Measurements from ENCODE around the gene STIMATE.

The STIMATE gene

DNA sequence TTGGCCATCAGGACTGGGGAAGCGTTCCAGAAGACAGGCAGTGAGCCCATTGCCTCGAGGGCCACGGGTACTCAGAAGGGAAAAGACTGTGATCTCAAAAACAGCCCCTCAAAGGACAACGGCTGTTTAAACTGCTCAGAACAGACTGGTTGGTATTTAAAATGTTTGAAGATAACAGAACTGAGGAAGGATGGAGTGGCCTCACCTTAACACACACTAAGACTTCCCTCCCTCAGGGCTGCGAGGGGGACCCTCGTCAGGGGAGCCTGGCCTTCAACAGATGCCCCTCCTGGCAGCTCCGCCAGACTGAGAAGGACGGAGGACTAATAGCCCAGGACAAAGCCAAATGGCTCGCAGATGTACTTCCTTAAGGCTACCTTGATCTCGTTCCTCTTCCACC lies 2.6 kb downstream of the STIMATE start:
- no peak for DNase-seq (ENCODE audit: low spot score)

DNA sequence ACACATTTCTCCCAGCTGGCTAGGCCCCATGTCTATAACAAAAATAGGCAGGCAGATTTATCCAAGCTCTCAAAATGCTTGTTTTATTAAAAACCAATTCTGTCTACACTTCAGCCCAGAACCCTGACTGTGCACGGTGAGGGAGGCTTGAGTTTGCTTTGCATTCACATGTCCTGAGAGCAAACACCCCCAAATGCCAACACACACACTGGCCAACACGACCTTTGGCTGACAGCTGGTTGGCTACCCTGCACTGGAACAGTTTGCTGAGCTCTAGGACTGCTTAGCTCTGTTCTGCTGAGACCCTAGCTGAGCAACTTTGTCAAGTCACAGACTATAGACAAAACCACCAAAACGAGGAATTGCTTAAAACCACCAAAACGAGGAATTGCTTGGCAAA lies 3.6 kb downstream of the STIMATE start:
- DNase-seq (ENCODE audit: low spot score), result no peak

DNA sequence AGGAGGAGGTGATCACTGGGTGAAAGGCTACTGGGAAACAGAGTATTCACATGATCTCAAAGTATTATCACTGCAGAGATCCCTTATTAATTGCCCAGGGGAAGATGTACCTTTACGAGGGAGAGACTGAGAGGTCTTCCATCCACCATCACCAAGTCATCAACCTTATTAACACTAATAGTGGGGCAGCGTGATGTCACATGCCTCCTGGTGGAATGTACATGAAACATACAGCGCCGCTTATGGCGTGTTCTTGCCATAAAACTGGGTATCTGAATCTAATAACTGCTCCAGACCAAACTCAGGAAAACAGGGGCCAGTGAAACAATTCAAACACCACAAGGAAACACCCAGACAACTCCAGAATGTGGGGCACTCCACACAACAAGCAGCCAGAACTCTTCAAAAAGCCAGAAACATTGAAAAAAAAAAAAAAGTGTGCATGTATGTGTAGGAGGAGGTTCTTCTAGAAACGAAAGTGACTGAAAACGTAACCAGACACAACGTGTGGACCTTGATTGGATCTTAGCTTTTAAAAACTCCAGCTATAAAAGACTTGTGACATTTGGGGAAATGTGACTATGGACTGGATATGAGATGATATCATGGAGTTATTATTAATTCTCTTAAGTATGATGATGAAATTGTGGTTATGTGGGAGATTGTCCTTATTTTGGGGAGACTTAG lies 4.6 kb downstream of the STIMATE start:
- no peak for DNase-seq (ENCODE audit: low spot score)

GRCh38 chr3:52892290-52892624 lies 5.1 kb downstream of the STIMATE start:
- DNase-seq (ENCODE audit: low spot score), result no peak

DNA sequence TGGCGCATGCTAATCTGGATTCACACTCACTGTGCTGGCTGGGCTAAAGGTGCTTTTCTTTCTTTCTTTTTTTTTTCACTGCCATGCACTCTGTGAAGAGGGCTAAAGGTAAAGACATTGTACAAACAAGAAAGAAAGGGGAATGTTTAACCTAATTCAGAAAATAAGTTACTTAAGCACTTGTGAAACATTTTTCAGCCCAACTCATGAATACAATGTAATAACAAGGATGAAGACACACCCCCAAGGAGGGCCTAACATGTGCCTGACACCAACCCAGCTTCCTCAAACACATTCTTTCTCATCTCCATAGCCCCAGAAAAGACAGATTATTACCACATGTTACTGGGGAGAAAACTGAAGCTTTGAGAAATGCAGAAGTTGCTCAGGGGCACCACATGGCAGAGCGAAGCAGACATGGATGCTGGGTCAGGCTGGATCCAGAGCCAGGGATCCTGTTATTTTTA lies 5.7 kb downstream of the STIMATE start:
- DNase-seq (ENCODE audit: low spot score), result no peak

DNA sequence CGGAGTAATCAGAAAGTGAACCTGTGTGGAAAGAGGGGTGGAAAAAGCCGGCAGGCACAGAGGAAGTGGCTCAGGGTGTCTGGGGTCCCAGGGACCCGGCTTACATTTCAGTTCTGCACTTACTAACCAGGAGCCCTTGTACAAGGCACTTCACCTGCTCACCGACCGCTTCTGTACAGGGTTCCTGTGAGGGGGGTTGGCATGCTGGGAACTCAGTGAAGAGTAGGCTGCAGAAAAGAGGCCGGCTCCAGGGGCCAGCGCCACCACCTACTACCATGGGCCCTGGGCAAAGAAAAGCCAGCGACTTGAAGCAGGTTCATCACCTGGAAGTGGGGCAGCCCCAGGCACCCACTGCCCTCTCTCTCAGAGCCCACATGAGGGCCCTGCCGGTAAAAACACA lies 6.2 kb downstream of the STIMATE start:
- DNase-seq (ENCODE audit: low spot score), result no peak

- no peak for DNase-seq (ENCODE audit: low spot score)
Observed at GRCh38 chr3:52890735-52891134, 6.6 kb downstream of the STIMATE start.

DNA sequence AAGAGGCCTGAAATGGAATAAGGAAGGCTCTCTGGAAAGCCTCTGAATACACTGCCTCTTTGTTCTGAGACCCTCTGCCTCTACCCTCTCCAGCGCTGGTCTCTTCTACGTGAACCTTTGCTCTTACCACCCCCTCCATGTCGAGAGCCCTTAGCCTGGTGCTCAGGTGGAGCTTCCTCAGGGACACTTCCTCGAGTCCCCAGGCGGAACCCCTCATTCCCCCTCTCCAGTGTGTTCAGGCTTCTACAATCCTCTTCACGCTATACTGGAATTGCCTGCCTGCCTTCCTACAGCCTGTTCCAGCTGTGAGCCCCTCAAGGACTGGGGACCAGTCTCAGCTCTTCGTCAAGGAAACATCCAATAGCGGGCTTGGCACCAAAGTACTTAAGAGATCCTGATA lies 7.4 kb downstream of the STIMATE start:
- no peak for DNase-seq (ENCODE audit: low spot score)

- DNase-seq (ENCODE audit: low spot score), result no peak
Observed at GRCh38 chr3:52887166-52887565, 10.2 kb downstream of the STIMATE start.

GRCh38 chr3:52886049-52886730 lies 11.2 kb downstream of the STIMATE start:
- DNase-seq (ENCODE audit: low spot score), result no peak

- DNase-seq (ENCODE audit: low spot score), result no peak
Observed at GRCh38 chr3:52882377-52882776, 15.0 kb downstream of the STIMATE start.

DNA sequence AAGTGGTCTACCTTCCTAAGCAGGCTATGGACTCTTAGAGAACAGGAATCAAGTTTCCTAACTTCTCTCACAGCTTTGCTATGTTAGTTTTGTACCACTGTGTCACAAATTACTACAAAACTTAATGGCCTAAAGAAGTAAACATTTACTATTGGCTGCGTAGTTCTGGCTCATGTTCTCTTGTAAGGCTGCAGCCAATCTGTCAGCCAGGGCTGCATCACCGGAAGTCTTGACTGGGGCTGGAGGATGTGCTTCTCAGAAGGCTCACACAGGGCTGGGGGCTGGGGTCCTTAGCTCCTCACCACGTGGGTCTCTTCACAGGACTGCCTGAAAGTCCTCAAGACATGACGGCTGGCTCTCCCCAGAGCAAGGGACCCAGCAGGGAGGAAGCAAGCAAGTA lies 15.5 kb downstream of the STIMATE start:
- no peak for DNase-seq (ENCODE audit: low spot score)

- no peak for DNase-seq (ENCODE audit: low spot score)
Observed at GRCh38 chr3:52880474-52880873, 16.9 kb downstream of the STIMATE start.

GRCh38 chr3:52880047-52880446 lies 17.3 kb downstream of the STIMATE start:
- no peak for DNase-seq (ENCODE audit: low spot score)

DNA sequence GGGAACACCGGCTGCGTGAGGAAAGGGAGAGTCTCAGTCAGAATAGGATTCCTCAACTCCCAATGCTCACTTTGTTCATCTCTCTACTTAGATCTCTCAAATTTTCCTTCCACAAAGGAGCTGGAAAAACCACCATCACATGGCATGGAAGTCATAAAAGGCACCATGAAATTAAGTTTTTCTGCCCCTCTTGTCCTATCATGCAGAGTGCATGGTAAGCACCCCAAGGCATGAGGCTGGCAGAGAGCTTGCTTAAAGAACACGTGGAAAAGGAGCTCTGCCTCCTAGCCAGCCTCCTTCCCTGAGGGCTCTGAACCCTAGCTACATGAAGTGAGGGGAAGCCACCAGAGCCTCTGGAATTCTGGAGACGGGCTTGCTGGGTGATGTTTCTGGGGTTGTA lies 17.8 kb downstream of the STIMATE start:
- DNase-seq (ENCODE audit: low spot score), result no peak

GRCh38 chr3:52879090-52879489 lies 18.3 kb downstream of the STIMATE start:
- no peak for DNase-seq (ENCODE audit: low spot score)

GRCh38 chr3:52877085-52877484 lies 20.3 kb downstream of the STIMATE start:
- no peak for DNase-seq (ENCODE audit: low spot score)

DNA sequence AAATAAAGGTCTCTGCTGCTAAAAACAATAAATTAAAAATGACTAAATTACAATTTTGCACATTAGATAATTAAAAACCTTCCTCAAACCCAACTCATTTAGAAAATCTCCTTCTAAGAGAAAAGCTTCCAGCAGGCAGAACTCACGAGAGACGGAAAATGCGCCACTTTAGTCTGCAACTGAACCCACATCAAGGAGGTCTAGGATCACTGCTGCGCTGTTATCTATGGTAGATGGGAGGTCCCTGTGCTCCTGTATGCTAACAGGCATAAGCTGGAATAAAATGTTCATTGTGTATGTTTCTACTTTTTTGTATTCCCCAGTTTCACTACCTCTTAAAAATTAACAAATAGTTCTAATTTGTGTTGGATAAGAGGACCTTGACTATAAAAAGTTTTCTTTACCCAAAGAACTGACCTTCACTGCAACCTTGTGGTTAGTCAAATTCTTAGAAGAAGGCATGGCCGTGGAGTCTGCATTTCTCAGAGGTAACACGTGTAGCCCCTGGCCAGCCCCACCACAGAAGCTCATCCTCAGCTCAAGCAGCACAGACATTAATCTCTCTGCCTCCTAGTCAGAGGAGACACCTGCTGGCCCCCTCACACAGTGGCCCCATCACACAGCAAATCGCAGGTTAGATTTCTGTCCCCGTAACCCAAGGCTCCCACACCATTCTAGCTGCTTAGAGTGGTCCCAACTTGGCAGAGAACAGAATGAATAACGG lies 22.3 kb downstream of the STIMATE start:
- DNase-seq (ENCODE audit: low spot score), result no peak

DNA sequence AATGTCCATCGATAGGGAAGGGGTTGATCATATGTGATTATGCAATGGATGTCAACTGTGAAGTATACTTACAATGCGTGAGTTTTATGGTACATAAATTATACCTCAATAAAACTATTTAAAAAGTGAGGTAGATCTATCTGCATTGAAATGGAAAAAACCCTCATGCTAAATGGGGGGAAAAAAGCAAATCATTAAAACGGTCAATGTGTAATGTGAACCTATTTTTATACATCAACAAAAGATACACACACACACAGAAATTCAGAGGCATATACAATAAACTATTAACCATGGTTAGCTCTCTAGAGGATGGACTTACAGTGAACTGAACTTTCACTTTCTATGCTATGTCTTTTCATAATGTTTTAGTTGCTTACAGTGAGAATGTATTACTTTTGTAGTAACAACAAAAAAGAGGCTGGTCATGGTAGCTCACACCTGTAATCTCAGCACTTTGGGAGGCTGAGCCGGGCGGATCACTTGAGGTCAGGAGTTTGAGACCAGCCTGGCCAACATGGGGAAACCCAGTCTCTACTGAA lies 23.1 kb downstream of the STIMATE start:
- no peak for DNase-seq (ENCODE audit: low spot score)

DNA sequence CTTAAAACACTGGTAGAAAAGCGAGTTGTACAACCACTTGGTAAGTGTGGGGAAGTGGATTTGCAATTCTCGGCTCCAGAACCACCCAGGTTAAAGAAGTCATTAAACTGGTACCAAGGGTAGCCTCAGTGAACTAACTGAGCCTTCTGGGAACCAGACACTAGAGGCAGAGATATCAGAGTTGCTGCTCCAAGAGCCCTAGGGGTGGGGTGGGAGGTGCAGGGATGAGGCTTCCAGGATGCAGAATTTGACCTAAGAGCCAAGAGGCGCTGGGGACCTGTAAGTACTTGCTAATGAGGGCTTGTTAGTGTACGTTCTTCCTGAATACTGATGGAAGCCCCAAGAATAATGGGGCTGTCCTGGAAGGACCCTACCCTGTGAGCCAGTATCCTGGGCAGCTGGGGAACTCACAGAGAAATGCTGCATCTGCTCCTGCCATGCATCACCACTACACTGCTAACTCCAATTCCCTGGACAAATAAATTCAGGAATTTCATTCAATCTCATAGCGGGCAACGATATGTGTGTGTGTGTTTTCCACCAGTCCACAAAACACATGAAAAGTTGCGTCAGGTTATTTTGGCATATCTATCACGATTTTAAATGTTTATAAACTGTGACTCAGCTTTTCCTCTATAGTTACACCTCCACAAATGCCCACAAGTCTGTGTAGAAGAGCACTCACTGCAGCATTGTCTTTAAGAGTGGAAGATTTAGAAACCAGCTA lies 23.8 kb downstream of the STIMATE start:
- DNase-seq (ENCODE audit: low spot score), result no peak

DNA sequence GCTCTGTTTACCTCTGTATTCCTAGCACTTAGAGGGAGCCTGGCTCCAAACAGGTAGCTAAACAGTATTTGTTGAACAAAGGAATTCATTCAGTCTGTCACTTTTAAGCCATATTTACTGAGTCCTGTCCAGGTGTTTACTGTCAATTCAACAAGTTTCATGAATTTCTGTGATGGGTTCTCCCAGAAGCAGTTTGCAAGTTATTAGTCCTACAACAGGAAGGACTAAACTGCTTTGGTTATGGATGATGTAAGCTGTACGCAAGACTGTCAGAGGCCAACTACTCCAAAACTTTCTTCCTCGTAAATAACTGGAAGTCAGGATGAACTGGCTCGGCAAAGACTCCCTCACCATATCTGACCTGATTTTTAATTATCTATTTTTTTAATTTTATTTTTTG lies 25.1 kb downstream of the STIMATE start:
- no peak for DNase-seq (ENCODE audit: low spot score)

DNA sequence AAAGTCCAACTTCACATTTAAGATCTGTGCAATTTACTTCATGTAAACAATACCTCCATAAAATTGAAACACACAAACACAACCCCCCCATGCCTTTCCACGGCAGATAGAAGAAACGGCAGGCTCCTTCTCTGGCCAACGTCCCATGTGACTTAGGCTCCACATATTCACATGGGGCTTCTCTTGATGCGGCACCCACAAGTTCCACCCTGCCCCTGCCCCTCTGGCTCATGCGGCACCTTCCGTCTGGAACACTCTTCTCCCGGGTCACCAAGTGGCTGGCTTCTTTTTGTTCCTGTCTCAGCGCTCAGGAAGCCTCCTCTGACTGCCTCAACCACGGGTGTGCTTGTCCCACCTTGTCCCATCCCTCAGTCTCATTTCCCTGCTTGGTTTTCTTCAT lies 25.6 kb downstream of the STIMATE start:
- DNase-seq (ENCODE audit: low spot score), result no peak

Data from SK-N-DZ (cell line).